Lung (tissue), 12 donors: ENCODE results near the gene TMEM150C. TPM values are rescaled to one million over a fixed set of nuclear protein-coding genes. Genes with fewer than 3 reads are reported as not detected.
A peak's percentile ranks its signal among the peaks of the same experiment; 100 is the strongest.

ENCODE experiments used
- ATAC-seq: fragments of 200-7000 bp; cut with Tn5 transposase; one replicate; pipeline ENCODE4 v1.9.1; 2020; ENCODE audit warnings: moderate number of reproducible peaks; ENCODE audit not compliant: insufficient read depth, low FRiP score
- DNase-seq, 3 donors: peaks; one replicate each; pipeline ENCODE4 v3.0.0-alpha.2; 2013 to 2017
- H3K27ac ChIP-seq, 2 donors: one replicate each; pipeline ENCODE4 v1.5.1; 2013; ENCODE audit warnings: mild to moderate bottlenecking in 2 of 2, moderate library complexity in 2 of 2, control low read depth in 1 of 2, inconsistent platforms in 1 of 2, low read depth in 1 of 2, low read length in 1 of 2
- H3K27me3 ChIP-seq, 3 donors: one replicate each; pipeline ENCODE4 v1.5.1; 2013; ENCODE audit warnings: low read length in 2 of 3; ENCODE audit not compliant: control insufficient read depth in 3 of 3, insufficient read depth in 3 of 3
- H3K36me3 ChIP-seq, 4 donors: one replicate each; pipeline ENCODE4 v1.5.1; 2013; ENCODE audit warnings: low read length in 4 of 4, mild to moderate bottlenecking in 1 of 4, moderate library complexity in 1 of 4; ENCODE audit not compliant: control insufficient read depth in 4 of 4, insufficient read depth in 4 of 4
- H3K4me1 ChIP-seq, 5 donors: one replicate each; pipeline ENCODE4 v1.5.1; 2013; ENCODE audit warnings: low read length in 5 of 5, mild to moderate bottlenecking in 2 of 5, moderate library complexity in 1 of 5; ENCODE audit not compliant: control insufficient read depth in 5 of 5, insufficient read depth in 5 of 5
- H3K4me3 ChIP-seq: one replicate; pipeline ENCODE4 v1.5.1; 2013; ENCODE audit warnings: mild to moderate bottlenecking, control low read depth, moderate library complexity
- H3K9ac ChIP-seq, 2 donors: one replicate each; pipeline ENCODE4 v1.5.1; 2013; ENCODE audit warnings: low read length in 2 of 2, control low read depth in 1 of 2; ENCODE audit not compliant: insufficient read depth in 1 of 2
- H3K9me3 ChIP-seq, 4 donors: one replicate each; pipeline ENCODE4 v1.5.1; 2013; ENCODE audit warnings: low read length in 3 of 4, mild to moderate bottlenecking in 1 of 4, moderate library complexity in 1 of 4; ENCODE audit not compliant: control insufficient read depth in 4 of 4, insufficient read depth in 3 of 4
- CTCF ChIP-seq: IDR thresholded peaks from 2 replicates; pipeline ENCODE4 v1.5.1; 2012; ENCODE audit warnings: mild to moderate bottlenecking; ENCODE audit errors: control extremely low read depth, extremely low read depth
- WGBS, 2 donors: extraction: QIAGEN DNeasy Blood & Tissue Kit; methylation state at CpG; one replicate each; pipeline ENCODE4 v1.1.7; 2013; 5-methylcytosine and 5-hydroxymethylcytosine counted together
- polyA plus RNA-seq, 2 donors: library from polyadenylated mRNA; stranded (reverse); fragments of 200-250 nt; gene quantifications; one replicate each; pipeline ENCODE4 v1.2.1, GENCODE V29; 2013
- total RNA-seq, 2 donors: library from RNA; depleted of rRNA in 1 of 2; stranded (reverse); fragments of >200 nt in 1 of 2; gene quantifications; one replicate each; pipeline ENCODE4 v1.2.1, GENCODE V29; 2014 to 2021
- donor health status: control.
- donor health status: control.
- donor health status: Bipolar disorder and iron deficiency.
- donor health status: healthy.
- donor health status: DM: yes; HTN: yes; CAD: no.

The TMEM150C gene
- total and polyA plus RNA-seq, 4 donors: 2.5 to 10.4 (median 4.2) TPM

- Histone ChIP-seq H3K27ac (no peak overlapping the region), H3K9ac (no peak overlapping the region), H3K36me3 (peaks cover 0 to 1% (median 0%) of the 10 kb centered on the region in 4 donors), H3K9me3 (no peaks in the 10 kb centered on the region), H3K4me3 (no peak overlapping the region), H3K27me3 (no peaks in the 10 kb centered on the region), H3K4me1 (peaks cover 0 to 5% (median 2%) of the 10 kb centered on the region in 5 donors)
- ATAC-seq (no peak), DNase-seq (no peak)
- TF ChIP-seq CTCF: no peak
- WGBS, 2 donors: 53 to 62% methylated on average over 3 of the region's 3 CpGs
Measured at GRCh38 chr4:82467471-82467870, 94.3 kb downstream of the TMEM150C start.

- Histone ChIP-seq H3K27me3 (no peaks in the 10 kb centered on the region), H3K9me3 (no peaks in the 10 kb centered on the region), H3K27ac (no peak overlapping the region), H3K36me3 (peaks cover 0 to 11% (median 9%) of the 10 kb centered on the region in 4 donors), H3K4me1 (peaks cover 0 to 4% (median 2%) of the 10 kb centered on the region in 5 donors), H3K4me3 (no peak overlapping the region), H3K9ac (no peak overlapping the region)
- DNase-seq (no peak), ATAC-seq (no peak)
- no peak for TF ChIP-seq CTCF
- 97 to 99% methylated on average over 1 of the region's 1 CpG for WGBS, 2 donors
Measured at GRCh38 chr4:82463221-82463620, 98.6 kb downstream of the TMEM150C start.

- Histone ChIP-seq H3K27me3 (no peaks in the 10 kb centered on the region), H3K9me3 (no peaks in the 10 kb centered on the region), H3K4me3 (no peak overlapping the region), H3K4me1 (peaks cover 0 to 4% (median 2%) of the 10 kb centered on the region in 5 donors), H3K36me3 (peaks cover 4 to 17% (median 9%) of the 10 kb centered on the region in 4 donors), H3K9ac (no peak overlapping the region), H3K27ac (no peak overlapping the region)
- 11% methylated on average over 7 of the region's 7 CpGs for WGBS, 2 donors
- TF ChIP-seq CTCF: peak; percentile 75
- DNase-seq: peak; percentile 96 to 97 (median 97)
- ATAC-seq: peak; percentile 77
Measured at GRCh38 chr4:82462415-82462831, 99.4 kb downstream of the TMEM150C start.

GRCh38 chr4:82461710-82462109 lies 100.1 kb downstream of the TMEM150C start:
- Histone ChIP-seq H3K4me1 (peaks cover 0 to 4% (median 2%) of the 10 kb centered on the region in 5 donors), H3K36me3 (peaks cover 11 to 21% (median 14%) of the 10 kb centered on the region in 4 donors), H3K9me3 (no peaks in the 10 kb centered on the region), H3K9ac (no peak overlapping the region), H3K27ac (no peak overlapping the region), H3K4me3 (no peak overlapping the region), H3K27me3 (no peaks in the 10 kb centered on the region)
- 86 to 96% methylated on average over 2 of the region's 2 CpGs for WGBS, 2 donors
- no peak for ATAC-seq
- TF ChIP-seq CTCF: no peak
- DNase-seq: no peak
